HepG2 (cell line): ENCODE results near the gene CSNK1D. TPM values are rescaled to one million over a fixed set of nuclear protein-coding genes. Genes with fewer than 3 reads are reported as not detected.

ENCODE experiments used
- AHDC1 ChIP-seq: sonication (generic); formaldehyde crosslinking; IDR thresholded peaks from 2 replicates; pipeline ENCODE4 v1.5.1; 2020; ENCODE audit warnings: mild to moderate bottlenecking, missing genetic modification reagents, borderline replicate concordance
- ATF3 ChIP-seq: sonication (generic); formaldehyde crosslinking; IDR thresholded peaks from 2 replicates; pipeline ENCODE4 v1.4.0; 2020; ENCODE audit warnings: missing genetic modification reagents
- GABPB1 ChIP-seq: IDR thresholded peaks from 2 replicates; pipeline ENCODE4 v1.6.1; 2016; ENCODE audit warnings: mild to moderate bottlenecking, missing genetic modification reagents, moderate library complexity, missing compliant biosample characterization
- KDM5A ChIP-seq: fragments of 200-600 bp; sonication (generic); IDR thresholded peaks from 2 replicates; pipeline ENCODE4 v1.7.0; 2018; ENCODE audit warnings: antibody characterized with exemption, mild to moderate bottlenecking, low read length, borderline replicate concordance
- ZNF124 ChIP-seq: sonication (generic); formaldehyde crosslinking; IDR thresholded peaks from 2 replicates; pipeline ENCODE4 v1.4.0; 2020; ENCODE audit warnings: missing genetic modification reagents
- ZNF251 ChIP-seq: sonication (generic); formaldehyde crosslinking; IDR thresholded peaks from 2 replicates; pipeline ENCODE4 v1.9.0; 2021; ENCODE audit warnings: mild to moderate bottlenecking, missing genetic modification reagents
- ZNF749 ChIP-seq: sonication (generic); formaldehyde crosslinking; IDR thresholded peaks from 2 replicates; pipeline ENCODE4 v1.8.0; 2022; ENCODE audit warnings: mild to moderate bottlenecking, missing genetic modification reagents, moderate library complexity, borderline replicate concordance
- polyA plus RNA-seq, 8 experiments: library from polyadenylated mRNA; depleted of rRNA in 3 of 8; stranded (reverse) in 7 of 8; unstranded in 1 of 8; fragments of >200 nt; fragmentation: Illumina TruSeq in 4 of 8; extraction: Trizol in 4 of 8; gene quantifications; 2 replicates each; pipeline versions ENCODE4 v1.2.1 to v1.2.3, GENCODE V29; 2011 to 2016; ENCODE audit warnings: low read depth in 4 of 8, missing spikeins in 1 of 8, mixed read lengths in 1 of 8; ENCODE audit not compliant: insufficient read depth in 1 of 8
- total RNA-seq, 5 experiments: library from RNA; depleted of rRNA; stranded (reverse); fragments of >200 nt; fragmentation: Illumina TruSeq; extraction: Trizol; gene quantifications; 2 replicates each; pipeline ENCODE4 v1.2.3, GENCODE V29; 2016; ENCODE audit warnings: low read depth in 1 of 5
- TF ChIP-seq, protein P1 (sequence below): sonication (generic); formaldehyde crosslinking; IDR thresholded peaks from 2 replicates; pipeline ENCODE4 v1.5.0; 2020; ENCODE audit warnings: missing genetic modification reagents
- TF ChIP-seq, protein P2 (sequence below): sonication (generic); formaldehyde crosslinking; IDR thresholded peaks from 2 replicates; pipeline ENCODE4 v1.4.0; 2020; ENCODE audit warnings: low read depth, mild to moderate bottlenecking, missing genetic modification reagents
- TF ChIP-seq, protein P3 (sequence below): conservative IDR thresholded peaks from 2 replicates; pipeline ENCODE4 v1.6.1; 2018; ENCODE audit warnings: missing genetic modification reagents

Gene CSNK1D
- total and polyA plus RNA-seq, 2 of the 13 experiments (the other 11 are each of a cell fraction or from before 2014, with no cell fraction given), result 31.5 to 128 TPM

- TF ChIP-seq, protein P1, sequence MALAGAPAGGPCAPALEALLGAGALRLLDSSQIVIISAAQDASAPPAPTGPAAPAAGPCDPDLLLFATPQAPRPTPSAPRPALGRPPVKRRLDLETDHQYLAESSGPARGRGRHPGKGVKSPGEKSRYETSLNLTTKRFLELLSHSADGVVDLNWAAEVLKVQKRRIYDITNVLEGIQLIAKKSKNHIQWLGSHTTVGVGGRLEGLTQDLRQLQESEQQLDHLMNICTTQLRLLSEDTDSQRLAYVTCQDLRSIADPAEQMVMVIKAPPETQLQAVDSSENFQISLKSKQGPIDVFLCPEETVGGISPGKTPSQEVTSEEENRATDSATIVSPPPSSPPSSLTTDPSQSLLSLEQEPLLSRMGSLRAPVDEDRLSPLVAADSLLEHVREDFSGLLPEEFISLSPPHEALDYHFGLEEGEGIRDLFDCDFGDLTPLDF (CRISPR knock-in tag), result peak; percentile 88
- peak; percentile 98 for TF ChIP-seq ZNF749 (CRISPR knock-in tag)
- TF ChIP-seq GABPB1 (CRISPR knock-in tag), result peak; percentile 80
- TF ChIP-seq KDM5A, result no peak
- no peak for TF ChIP-seq ATF3 (CRISPR knock-in tag)
- peak; percentile 64; the same call in 1 of the 2 replicates for TF ChIP-seq ZNF251 (CRISPR knock-in tag)
- TF ChIP-seq, protein P2, sequence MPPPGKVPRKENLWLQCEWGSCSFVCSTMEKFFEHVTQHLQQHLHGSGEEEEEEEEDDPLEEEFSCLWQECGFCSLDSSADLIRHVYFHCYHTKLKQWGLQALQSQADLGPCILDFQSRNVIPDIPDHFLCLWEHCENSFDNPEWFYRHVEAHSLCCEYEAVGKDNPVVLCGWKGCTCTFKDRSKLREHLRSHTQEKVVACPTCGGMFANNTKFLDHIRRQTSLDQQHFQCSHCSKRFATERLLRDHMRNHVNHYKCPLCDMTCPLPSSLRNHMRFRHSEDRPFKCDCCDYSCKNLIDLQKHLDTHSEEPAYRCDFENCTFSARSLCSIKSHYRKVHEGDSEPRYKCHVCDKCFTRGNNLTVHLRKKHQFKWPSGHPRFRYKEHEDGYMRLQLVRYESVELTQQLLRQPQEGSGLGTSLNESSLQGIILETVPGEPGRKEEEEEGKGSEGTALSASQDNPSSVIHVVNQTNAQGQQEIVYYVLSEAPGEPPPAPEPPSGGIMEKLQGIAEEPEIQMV (CRISPR knock-in tag), result peak; percentile 95; the same call in 1 of the 2 replicates
- peak; percentile 92 for TF ChIP-seq ZNF124 (CRISPR knock-in tag)
- TF ChIP-seq AHDC1, result peak; percentile 32; the same call in 1 of the 2 replicates
- TF ChIP-seq, protein P3, sequence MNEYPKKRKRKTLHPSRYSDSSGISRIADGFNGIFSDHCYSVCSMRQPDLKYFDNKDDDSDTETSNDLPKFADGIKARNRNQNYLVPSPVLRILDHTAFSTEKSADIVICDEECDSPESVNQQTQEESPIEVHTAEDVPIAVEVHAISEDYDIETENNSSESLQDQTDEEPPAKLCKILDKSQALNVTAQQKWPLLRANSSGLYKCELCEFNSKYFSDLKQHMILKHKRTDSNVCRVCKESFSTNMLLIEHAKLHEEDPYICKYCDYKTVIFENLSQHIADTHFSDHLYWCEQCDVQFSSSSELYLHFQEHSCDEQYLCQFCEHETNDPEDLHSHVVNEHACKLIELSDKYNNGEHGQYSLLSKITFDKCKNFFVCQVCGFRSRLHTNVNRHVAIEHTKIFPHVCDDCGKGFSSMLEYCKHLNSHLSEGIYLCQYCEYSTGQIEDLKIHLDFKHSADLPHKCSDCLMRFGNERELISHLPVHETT, result peak; percentile 88
Measured at GRCh38 chr17:82236142-82236971, 37.1 kb downstream of the CSNK1D start (continued).
